HepG2 (cell line): ENCODE data around the gene ARHGAP15.

Experiments used
- EP300 ChIP-seq, 3 experiments: sonication (generic) in 1 of 3; formaldehyde crosslinking in 1 of 3; IDR thresholded peaks; 2 replicates each; pipeline versions ENCODE4 v1.5.1 to v1.6.1; 2011 to 2020; ENCODE audit warnings: low read depth in 2 of 3, low read length in 2 of 3, borderline replicate concordance in 1 of 3, improper control_type of control experiment in 1 of 3, mild to moderate bottlenecking in 1 of 3, missing genetic modification reagents in 1 of 3, moderate library complexity in 1 of 3
- JUND ChIP-seq: sonication (generic); formaldehyde crosslinking; IDR thresholded peaks from 2 replicates; pipeline ENCODE4 v1.8.0; 2022; ENCODE audit warnings: mild to moderate bottlenecking, missing genetic modification reagents
- SMC3 ChIP-seq: IDR thresholded peaks from 2 replicates; pipeline ENCODE4 v1.6.1; 2011; ENCODE audit warnings: low read length, improper control_type of control experiment
- SNAPC4 ChIP-seq: sonication (generic); formaldehyde crosslinking; IDR thresholded peaks from 2 replicates; pipeline ENCODE4 v1.4.0; 2020; ENCODE audit warnings: mild to moderate bottlenecking, missing genetic modification reagents
- STAT5B ChIP-seq: sonication (generic); formaldehyde crosslinking; IDR thresholded peaks from 2 replicates; pipeline ENCODE4 v1.4.0; 2020; ENCODE audit warnings: missing genetic modification reagents
- ZNF777 ChIP-seq: sonication (generic); formaldehyde crosslinking; IDR thresholded peaks from 2 replicates; pipeline ENCODE4 v1.4.0; 2020; ENCODE audit warnings: missing genetic modification reagents
- TF ChIP-seq, protein P1 (sequence below): sonication (generic); formaldehyde crosslinking; IDR thresholded peaks from 2 replicates; pipeline ENCODE4 v1.5.0; 2020; ENCODE audit warnings: mild to moderate bottlenecking, missing genetic modification reagents, moderate library complexity

GRCh38 chr2:143397884-143398614, 268.8 kb downstream of the ARHGAP15 start:
- TF ChIP-seq SNAPC4 (CRISPR knock-in tag) (no peak), EP300 (IDR thresholded peaks at IDR 0.05; ENCODE audit: low read depth in 2 of 2, low read length in 2 of 2) (no peak), EP300 (CRISPR knock-in tag; IDR thresholded peaks at IDR 0.05; ENCODE audit: borderline replicate concordance) (no peak), SMC3 (no peak), JUND (CRISPR knock-in tag) (no peak), STAT5B (no peak), ZNF777 (CRISPR knock-in tag) (no peak)
- TF ChIP-seq, protein P1, sequence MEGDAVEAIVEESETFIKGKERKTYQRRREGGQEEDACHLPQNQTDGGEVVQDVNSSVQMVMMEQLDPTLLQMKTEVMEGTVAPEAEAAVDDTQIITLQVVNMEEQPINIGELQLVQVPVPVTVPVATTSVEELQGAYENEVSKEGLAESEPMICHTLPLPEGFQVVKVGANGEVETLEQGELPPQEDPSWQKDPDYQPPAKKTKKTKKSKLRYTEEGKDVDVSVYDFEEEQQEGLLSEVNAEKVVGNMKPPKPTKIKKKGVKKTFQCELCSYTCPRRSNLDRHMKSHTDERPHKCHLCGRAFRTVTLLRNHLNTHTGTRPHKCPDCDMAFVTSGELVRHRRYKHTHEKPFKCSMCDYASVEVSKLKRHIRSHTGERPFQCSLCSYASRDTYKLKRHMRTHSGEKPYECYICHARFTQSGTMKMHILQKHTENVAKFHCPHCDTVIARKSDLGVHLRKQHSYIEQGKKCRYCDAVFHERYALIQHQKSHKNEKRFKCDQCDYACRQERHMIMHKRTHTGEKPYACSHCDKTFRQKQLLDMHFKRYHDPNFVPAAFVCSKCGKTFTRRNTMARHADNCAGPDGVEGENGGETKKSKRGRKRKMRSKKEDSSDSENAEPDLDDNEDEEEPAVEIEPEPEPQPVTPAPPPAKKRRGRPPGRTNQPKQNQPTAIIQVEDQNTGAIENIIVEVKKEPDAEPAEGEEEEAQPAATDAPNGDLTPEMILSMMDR (CRISPR knock-in tag) = no peak
